ENCODE data around the gene PFDN6. TPM values are rescaled to one million over a fixed set of nuclear protein-coding genes. Genes with fewer than 3 reads are reported as not detected.

The PFDN6 gene
- total and polyA plus RNA-seq, 2 experiments from 2014 or later, result 56.1 to 62.2 TPM

GRCh38 chr6:33252759-33253158, 36.6 kb upstream of the PFDN6 start (continued):
- TF ChIP-seq REST (IDR thresholded peaks at IDR 0.05; ENCODE audit: unreplicated experiment), result no peak
- TF ChIP-seq JUNB (IDR thresholded peaks at IDR 0.05; ENCODE audit: unreplicated experiment), result no peak
- TF ChIP-seq ZNF331 (CRISPR knock-in tag; IDR thresholded peaks at IDR 0.05; ENCODE audit: low read depth), result no peak
- TF ChIP-seq CREB1 (CRISPR knock-in tag; IDR thresholded peaks at IDR 0.05; ENCODE audit: low read depth), result no peak
- no peak for TF ChIP-seq EZH2phosphoT487 (IDR thresholded peaks at IDR 0.05; ENCODE audit: unreplicated experiment)
- TF ChIP-seq EZH2 (IDR thresholded peaks at IDR 0.05; ENCODE audit: low read depth, unreplicated experiment), result no peak
- TF ChIP-seq NANOG (IDR thresholded peaks at IDR 0.05; ENCODE audit: borderline replicate concordance), result no peak

- no peak overlapping the region for H3K4me3 ChIP-seq
- TF ChIP-seq JUNB (IDR thresholded peaks at IDR 0.05; ENCODE audit: unreplicated experiment), result no peak
- TF ChIP-seq ZNF462 (CRISPR knock-in tag; IDR thresholded peaks at IDR 0.05), result no peak
- TF ChIP-seq REST (IDR thresholded peaks at IDR 0.05; ENCODE audit: unreplicated experiment), result no peak
- TF ChIP-seq CREB1 (CRISPR knock-in tag; IDR thresholded peaks at IDR 0.05; ENCODE audit: low read depth), result no peak
- no peak for TF ChIP-seq STAT1 (IDR thresholded peaks at IDR 0.05; ENCODE audit: unreplicated experiment)
- TF ChIP-seq ETS1 (IDR thresholded peaks at IDR 0.05), result no peak
- no peak for TF ChIP-seq ZNF331 (CRISPR knock-in tag; IDR thresholded peaks at IDR 0.05; ENCODE audit: low read depth)
- no peak for TF ChIP-seq EZH2phosphoT487 (IDR thresholded peaks at IDR 0.05; ENCODE audit: unreplicated experiment)
- no peak for TF ChIP-seq EZH2 (IDR thresholded peaks at IDR 0.05; ENCODE audit: low read depth, unreplicated experiment)
Observed at GRCh38 chr6:33254591-33254990, 34.8 kb upstream of the PFDN6 start.

More at GRCh38 chr6:33254591-33254990, 34.8 kb upstream of the PFDN6 start:
- peaks cover 8% of the 10 kb centered on the region for H3K4me1 ChIP-seq (ENCODE audit: insufficient read depth)
- no peaks in the 10 kb centered on the region for H3K79me2 ChIP-seq (replicated peaks; ENCODE audit: insufficient read depth)
- H4K20me1 ChIP-seq (replicated peaks; ENCODE audit: insufficient read depth), result no peaks in the 10 kb centered on the region
- H3K36me3 Mint-ChIP-seq (ENCODE audit: low read depth), result peaks cover 42% of the 10 kb centered on the region
- no peaks in the 10 kb centered on the region for H3K27me3 ChIP-seq (ENCODE audit: insufficient read depth)
- H3K36me3 ChIP-seq (ENCODE audit: insufficient read depth), result no peaks in the 10 kb centered on the region
- no peak overlapping the region for H3K27ac ChIP-seq (ENCODE audit: low read depth)
- DNase-seq (ENCODE audit: low spot score) (no peak), ATAC-seq (no peak)
- H3K9me2 ChIP-seq (ENCODE audit: insufficient read depth), result no peaks in the 10 kb centered on the region
- no peak overlapping the region for H3K27ac Mint-ChIP-seq
- H2AFZ ChIP-seq, result no peak overlapping the region
- H3K9me3 Mint-ChIP-seq, result no peaks in the 10 kb centered on the region; the same call in 2 of the 3 replicates
- peaks cover 4% of the 10 kb centered on the region for H3K27me3 Mint-ChIP-seq (ENCODE audit: insufficient read depth, low read depth, poor library complexity)
- no peak overlapping the region for H3K4me3 Mint-ChIP-seq
- peaks cover 8% of the 10 kb centered on the region; the same call in 1 of the 2 replicates for H3F3A ChIP-seq (replicated peaks; ENCODE audit: low read depth)
- H3K4me2 ChIP-seq, result no peak overlapping the region
- H3K4me1 Mint-ChIP-seq, result peaks cover 12% of the 10 kb centered on the region
